Anterior cingulate cortex (tissue), 58 donors: ENCODE data around the gene MAP4.
A peak's percentile ranks its signal among the peaks of the same experiment; 100 is the strongest.

Experiments used
- DNase-seq, 58 donors: peaks; one replicate each; lab custom pipeline; 2025; lab: John Stamatoyannopoulos, UW

The MAP4 gene

GRCh38 chr3:47871389-47871788 is 144.8 kb downstream of the MAP4 start:
- DNase-seq, result no peak

DNA sequence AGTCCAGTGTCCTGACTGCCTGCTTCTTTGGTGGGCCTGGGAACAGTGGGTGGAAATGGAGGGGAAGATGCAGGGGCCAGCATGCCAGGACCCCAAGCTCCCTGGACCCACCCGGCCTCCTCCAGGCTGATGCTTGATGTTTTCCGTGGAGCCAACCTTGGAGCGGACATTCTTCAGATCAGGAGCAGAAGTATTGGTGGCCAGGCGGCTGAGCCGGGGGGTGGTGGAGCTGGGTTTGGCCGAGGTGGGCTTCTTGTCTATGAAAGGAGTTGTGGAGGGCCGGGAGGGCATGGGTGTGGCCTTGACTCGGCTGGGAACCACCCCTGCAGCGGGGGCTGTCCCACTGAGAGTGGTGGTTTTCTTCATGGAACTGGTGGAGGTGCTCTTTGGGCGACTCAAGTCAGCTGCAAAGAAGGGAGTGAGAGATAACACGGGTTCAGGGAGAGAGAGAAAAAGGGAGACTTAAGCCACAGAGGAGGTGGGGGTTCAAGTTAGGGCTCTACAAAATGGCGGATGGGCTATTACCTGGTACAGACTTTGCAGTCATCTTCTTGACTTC is 145.4 kb downstream of the MAP4 start:
- no peak for DNase-seq

- DNase-seq, result no peak
Observed at GRCh38 chr3:47870156-47870555, 146.1 kb downstream of the MAP4 start.

GRCh38 chr3:47868306-47868705 is 147.9 kb downstream of the MAP4 start:
- DNase-seq, result no peak

- DNase-seq, result peak in 2 of 58 donors; percentile 12 to 22
Observed at GRCh38 chr3:47867451-47868044, 148.7 kb downstream of the MAP4 start.

- no peak for DNase-seq
Observed at GRCh38 chr3:47865192-47865591, 151.0 kb downstream of the MAP4 start.

DNA sequence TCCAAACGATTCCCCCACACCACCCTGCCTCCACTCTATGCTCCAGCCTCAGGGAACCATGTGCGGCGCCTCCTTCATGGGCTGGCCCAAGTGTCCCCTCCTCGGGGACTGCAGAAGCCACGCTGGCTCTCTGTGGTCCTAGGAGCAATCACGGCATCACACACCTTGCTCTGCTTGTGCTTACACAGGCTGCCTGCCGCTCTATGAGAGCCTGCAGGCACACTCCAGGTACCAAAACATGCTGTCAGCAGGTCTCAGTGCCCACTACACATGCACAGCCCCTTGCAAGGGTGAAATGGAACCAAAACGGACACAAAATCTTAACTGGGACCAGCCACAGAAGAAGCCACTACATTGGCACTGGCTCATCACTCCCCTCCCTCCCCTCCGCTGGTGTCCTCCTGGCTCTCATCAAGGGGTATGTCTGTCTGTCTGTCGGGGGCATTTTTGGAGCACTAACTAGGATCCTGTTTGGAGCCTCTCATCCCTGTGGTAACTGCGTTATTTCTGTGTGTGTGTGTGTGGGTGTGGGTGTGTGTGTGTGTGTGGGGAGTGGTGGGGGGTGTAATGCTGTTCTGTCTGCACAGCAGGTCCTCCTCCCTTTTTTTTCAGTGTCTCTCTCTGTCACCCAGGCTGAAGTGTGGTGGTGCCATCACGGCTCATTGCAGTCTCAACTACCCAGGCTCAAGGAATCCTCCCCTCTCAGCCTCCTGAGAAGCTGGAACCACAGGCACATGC is 152.7 kb downstream of the MAP4 start:
- DNase-seq, result no peak

GRCh38 chr3:47859956-47860605 is 156.1 kb downstream of the MAP4 start:
- DNase-seq, result no peak

- no peak for DNase-seq
Observed at GRCh38 chr3:47857151-47857550, 159.1 kb downstream of the MAP4 start.

DNA sequence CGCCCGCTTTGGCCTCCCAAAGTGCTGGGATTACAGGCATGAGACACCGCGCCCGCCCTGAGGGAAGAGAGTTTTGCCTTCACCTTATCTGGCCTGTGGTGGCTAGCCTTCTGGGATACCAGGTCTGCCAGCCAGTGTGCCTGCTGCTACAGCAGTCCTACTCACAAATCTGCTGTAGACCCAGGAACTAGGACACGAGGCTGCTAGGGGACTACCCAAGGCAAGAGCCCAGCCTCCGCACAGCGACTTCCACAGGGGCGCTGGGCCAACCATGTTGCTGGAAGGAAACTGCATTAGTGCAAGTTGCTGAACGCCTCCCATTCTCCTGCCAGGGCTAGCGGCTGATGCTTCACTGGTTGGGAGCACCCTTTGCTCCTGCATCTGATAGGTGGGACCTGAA is 159.5 kb downstream of the MAP4 start:
- peak in 33 of 58 donors; percentile 15 to 77 (median 47) for DNase-seq

DNA sequence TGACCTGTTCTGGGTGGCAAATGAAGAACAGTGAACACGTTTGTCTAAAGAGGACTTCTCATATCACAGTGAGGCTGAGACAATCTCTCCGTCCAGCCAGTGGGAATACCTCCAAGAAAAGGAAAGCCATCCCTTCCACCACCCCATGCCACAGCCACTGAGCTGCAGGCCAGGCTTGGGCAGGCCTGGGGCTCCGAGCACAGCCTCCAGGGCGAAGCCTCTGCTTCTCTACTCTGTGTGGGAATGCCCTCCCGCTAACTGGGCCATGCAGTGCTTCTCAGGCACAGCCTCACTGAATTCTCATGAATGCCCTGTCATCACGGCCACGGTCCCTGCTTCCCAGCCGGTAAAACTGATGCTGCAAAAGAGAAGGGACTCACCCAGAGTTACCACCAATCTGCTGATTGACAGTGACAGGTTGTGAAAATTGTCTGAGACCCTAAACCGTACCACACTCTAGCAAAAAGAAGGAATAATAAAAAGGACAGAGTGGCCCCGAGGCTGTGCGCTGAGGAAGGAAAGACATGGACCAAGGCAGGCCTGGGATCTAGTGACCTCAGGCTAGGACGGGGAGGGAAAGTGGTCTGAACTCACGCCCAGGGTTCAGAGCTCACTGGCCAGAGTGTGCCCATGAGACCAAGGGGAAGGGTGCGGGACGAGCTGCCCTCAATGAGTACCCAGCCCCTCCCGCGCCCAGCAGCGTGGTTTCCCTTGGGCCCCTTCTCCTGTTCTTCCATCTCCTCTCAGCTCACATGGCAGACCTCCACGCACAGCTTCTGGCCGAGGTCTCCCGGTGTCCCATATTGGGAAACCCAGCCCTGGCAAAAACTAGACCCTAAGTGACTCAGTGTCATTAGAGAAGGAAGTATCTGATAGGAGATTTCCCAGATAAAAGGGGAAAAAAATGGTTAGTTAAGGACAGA is 160.5 kb downstream of the MAP4 start:
- no peak for DNase-seq

- DNase-seq, result no peak
Observed at GRCh38 chr3:47854720-47855455, 161.3 kb downstream of the MAP4 start.

DNA sequence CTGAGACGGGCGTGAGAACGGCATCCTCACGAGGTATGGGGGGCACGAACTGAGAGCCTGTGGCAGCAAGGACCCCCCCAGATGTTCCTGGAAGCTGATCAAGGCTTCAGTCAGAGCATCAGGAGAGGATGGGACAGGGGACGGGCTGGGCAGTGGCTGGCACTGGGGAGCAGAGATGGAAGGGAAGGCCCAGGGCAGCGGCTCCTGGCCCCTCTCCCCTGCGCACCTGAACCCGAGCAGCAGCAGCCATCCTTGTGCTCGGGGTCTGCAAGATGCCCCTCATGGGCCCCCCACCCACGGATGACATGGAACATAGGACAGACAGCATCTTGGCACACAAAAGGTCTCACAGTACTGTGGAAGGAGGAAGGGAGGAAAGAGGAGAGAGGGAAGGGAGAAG is 161.9 kb downstream of the MAP4 start:
- DNase-seq, result no peak

DNA sequence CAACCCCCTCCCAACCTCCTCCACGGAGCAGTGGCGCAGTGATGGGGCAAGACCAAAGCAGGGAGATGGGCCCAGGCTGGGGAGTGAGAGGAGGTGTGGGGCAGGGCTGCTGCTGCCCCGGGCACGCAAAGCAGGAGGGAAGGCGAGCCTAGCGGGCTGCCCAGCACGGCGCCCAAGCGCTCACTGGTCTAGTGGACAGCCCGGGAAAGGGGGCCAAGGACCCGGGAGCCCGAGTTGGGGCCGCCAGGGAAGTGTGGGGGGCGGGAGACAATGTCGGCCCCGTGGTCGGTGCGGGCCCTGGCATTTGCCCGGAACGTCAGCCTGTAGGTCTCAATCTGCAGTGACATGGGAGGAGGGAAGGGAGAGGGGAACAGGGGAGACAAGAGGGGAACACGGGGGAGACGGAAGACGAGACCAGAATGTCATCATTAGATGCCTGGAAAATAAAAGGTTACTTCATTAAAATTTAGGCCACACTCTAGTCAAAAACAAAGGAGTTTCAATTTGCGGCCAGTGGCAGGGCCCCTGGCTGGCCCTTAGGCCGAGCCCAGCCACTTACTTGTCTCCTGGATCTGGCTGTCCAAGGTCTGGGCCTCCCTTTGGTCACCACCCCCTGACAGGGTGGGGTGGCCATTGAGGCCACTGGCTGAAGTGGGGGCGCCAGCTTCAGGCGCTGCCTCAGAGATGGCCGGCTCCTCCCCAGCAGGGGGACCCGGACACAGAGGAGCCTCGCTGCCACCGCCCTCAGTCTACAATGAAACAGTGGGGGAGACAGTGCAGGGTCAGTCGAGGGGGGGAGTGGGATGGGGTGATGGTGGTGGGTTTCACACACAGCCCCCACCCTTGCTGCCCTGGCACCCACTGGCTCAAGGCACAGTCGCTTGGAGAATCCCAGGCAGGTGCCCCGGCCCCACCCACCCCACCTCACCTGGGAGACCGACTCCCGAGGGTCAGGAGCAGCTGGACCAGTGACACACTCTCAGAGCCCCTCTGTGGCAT is 163.3 kb downstream of the MAP4 start:
- peak in 22 of 58 donors; percentile 21 to 78 (median 47) for DNase-seq

- no peak for DNase-seq
Observed at GRCh38 chr3:47851888-47852603, 164.2 kb downstream of the MAP4 start.

DNA sequence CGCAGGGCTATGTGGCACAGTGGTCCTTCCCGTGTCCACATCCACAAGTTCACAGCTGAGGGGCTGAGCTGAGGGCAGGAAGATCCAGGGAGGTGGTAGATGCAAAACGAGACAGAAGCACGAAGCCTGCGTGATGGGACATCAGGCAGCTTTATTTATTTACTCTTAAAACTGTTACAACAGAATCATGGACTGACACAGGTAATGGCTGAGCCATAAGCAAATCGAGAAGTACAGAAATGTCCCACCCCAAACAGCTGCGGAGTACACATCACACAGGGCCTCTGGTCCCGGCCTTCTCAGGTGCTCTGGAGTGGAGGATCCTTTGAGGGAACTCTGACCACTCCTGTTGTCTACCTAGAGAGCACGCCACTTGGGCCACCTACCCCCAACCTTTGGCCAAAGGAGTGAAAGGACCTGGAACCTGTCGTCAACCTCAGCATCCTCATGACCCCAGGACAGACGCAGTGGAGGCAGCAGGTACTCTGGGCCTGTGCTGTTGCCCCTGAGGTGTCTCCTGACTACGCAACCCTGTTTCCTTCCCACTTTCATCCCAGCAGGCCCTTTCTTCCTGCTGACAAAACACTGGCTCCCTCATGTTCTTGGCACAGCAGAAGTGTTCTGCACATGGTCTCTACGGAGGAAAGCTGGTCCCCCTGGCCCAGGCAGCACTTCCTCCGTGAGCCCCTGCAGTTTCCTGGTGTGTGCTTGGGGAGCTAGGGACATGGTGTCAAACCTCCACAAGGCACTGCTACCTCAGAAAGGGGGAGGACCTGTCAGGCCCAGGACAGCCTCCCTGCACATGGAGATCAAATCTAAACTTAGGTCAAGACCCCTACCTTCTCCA is 165.4 kb downstream of the MAP4 start:
- peak in 1 of 58 donors; percentile 10 for DNase-seq
